Stimulated activated naive CD8-positive, alpha-beta T cell treated with anti-CD3 and anti-CD28 coated beads, Interleukin-15, amount 100 ng/mL, for 72 hours (primary cell): Measurements from ENCODE around the gene PDGFRA.

Source experiments
- ATAC-seq: fragments of 150-1000 bp; cut with Tn5 transposase; 2 replicates; pipeline ENCODE4 v1.10.0; 2021; ENCODE audit warnings: mild to moderate bottlenecking, moderate library complexity
- DNase-seq, 2 donors: peaks; one replicate each; pipeline ENCODE4 v3.0.0; 2021 to 2022
- H3K27ac Mint-ChIP-seq, 2 donors: one replicate each; pipeline ENCODE4 v1.8.0; 2022; ENCODE audit warnings: mild to moderate bottlenecking in 2 of 2, mixed read lengths in 2 of 2, moderate library complexity in 2 of 2
- H3K27me3 Mint-ChIP-seq: one replicate; pipeline ENCODE4 v1.8.0; 2022; ENCODE audit warnings: mixed read lengths
- H3K4me1 Mint-ChIP-seq: one replicate; pipeline ENCODE4 v1.8.0; 2022; ENCODE audit warnings: mild to moderate bottlenecking, mixed read lengths
- H3K4me3 Mint-ChIP-seq, 2 donors: one replicate each; pipeline ENCODE4 v1.8.0; 2022; ENCODE audit warnings: mild to moderate bottlenecking in 2 of 2, mixed read lengths in 2 of 2, moderate library complexity in 1 of 2
- H3K9me3 Mint-ChIP-seq, 2 donors: one replicate each; pipeline ENCODE4 v1.8.0; 2022; ENCODE audit warnings: mixed read lengths in 2 of 2

The PDGFRA gene

DNA sequence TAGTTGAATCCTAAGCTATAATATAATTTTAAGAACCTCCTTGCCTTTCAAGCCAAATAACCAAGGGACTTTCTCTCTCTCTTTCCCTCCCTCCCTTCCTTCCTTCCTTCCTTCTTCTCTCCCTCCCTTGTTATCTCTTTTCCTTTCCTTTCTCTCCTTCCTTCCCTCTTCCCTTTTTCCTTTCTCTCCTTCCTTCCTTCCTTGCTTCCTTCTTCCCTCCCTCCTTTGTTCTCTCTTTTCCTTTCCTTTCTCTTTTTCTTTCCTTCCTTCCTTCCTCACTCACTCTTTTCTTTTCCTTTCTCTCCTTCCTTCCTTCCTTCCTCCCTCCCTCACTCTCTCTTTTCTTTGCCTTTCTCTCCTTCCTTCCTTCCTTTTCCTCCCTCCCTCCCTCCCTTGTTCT is 42.4 kb downstream of the PDGFRA start:
- no peaks in the 10 kb centered on the region for H3K9me3 Mint-ChIP-seq
- ATAC-seq: no peak
- DNase-seq: no peak
- no peak overlapping the region for H3K27ac Mint-ChIP-seq
- no peaks in the 10 kb centered on the region for H3K4me1 Mint-ChIP-seq
- H3K4me3 Mint-ChIP-seq: no peak overlapping the region
- H3K27me3 Mint-ChIP-seq: peaks cover 44% of the 10 kb centered on the region

DNA sequence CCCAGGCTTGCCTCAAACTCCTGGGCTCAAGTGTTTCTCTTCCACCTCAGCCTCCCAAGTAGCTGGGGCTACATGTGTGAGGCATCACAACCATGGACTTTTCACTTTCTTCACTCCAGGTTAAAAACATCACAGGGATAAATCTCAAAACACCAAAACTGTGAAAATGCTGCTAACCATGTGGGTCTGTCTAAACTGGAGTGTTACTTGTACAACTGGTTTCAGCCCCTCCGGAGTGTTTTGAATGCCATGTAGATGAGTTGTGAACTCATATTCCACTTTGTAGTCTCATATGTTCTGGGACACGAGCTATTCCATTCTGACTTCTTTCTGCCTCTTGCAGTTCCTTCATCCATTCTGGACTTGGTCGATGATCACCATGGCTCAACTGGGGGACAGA is 43.0 kb downstream of the PDGFRA start:
- peaks cover 2% of the 10 kb centered on the region for H3K4me1 Mint-ChIP-seq
- peaks cover 50% of the 10 kb centered on the region for H3K27me3 Mint-ChIP-seq
- H3K27ac Mint-ChIP-seq: peak overlapping the region in 1 of 2 donors; percentile 9
- DNase-seq (no peak), ATAC-seq (no peak)
- H3K4me3 Mint-ChIP-seq: no peak overlapping the region
- H3K9me3 Mint-ChIP-seq: no peaks in the 10 kb centered on the region

DNA sequence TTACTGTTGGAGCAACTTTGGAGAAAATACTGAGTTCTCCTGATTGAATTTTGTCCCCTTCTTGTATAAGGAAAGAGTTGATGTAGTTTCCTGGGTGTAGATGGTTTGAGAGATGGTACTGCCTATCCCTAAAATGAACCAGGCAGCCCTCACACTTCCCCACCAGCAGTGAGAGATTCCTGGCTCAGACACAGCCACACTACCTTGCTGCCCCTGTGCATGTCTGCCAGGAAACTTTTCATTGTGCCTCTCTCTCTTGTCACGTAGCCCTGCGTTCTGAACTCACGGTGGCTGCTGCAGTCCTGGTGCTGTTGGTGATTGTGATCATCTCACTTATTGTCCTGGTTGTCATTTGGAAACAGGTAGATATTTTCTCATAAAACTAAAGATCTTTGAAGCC is 45.2 kb downstream of the PDGFRA start:
- Mint-ChIP-seq H3K4me3 (no peak overlapping the region), H3K9me3 (no peaks in the 10 kb centered on the region), H3K27ac (peak overlapping the region in 1 of 2 donors; percentile 19), H3K4me1 (peaks cover 9% of the 10 kb centered on the region), H3K27me3 (peaks cover 59% of the 10 kb centered on the region)
- DNase-seq (no peak), ATAC-seq (no peak)

DNA sequence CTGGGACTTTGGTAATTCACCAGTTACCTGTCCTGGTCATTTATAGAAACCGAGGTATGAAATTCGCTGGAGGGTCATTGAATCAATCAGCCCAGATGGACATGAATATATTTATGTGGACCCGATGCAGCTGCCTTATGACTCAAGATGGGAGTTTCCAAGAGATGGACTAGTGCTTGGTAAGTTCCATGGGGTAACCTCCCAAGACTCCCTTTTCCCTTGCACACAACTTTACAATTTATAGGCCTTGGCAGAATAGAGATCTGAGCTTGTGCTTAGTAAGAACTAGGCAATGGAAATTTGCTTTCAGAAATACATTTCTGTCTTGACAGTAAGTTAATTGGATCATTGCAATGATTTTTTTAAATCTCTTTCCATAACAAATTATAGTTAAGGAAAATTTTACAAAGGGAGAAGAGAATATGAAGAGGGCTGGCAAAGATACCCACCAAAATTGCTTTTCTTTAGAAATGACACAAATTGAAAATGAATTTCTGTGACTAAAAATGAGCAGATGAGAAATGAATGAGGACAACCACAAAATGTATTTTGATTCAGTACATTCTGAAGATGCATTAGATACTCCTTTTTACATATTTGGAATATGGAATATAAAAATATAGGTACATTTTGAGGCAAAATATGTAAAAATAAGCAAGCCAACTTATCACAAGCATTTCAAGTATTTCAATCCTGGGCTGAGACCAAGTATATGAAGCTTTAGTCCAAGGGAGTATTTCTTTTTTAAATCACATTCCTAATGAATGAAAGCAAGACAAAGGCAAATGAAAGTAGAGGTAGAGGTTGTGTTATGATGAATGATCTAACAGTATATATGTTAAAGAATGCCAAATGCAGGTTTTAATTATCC is 45.9 kb downstream of the PDGFRA start:
- no peak overlapping the region for H3K27ac Mint-ChIP-seq
- ATAC-seq: no peak
- peaks cover 9% of the 10 kb centered on the region for H3K4me1 Mint-ChIP-seq
- DNase-seq: no peak
- no peak overlapping the region for H3K4me3 Mint-ChIP-seq
- no peaks in the 10 kb centered on the region for H3K9me3 Mint-ChIP-seq
- H3K27me3 Mint-ChIP-seq: peaks cover 66% of the 10 kb centered on the region

DNA sequence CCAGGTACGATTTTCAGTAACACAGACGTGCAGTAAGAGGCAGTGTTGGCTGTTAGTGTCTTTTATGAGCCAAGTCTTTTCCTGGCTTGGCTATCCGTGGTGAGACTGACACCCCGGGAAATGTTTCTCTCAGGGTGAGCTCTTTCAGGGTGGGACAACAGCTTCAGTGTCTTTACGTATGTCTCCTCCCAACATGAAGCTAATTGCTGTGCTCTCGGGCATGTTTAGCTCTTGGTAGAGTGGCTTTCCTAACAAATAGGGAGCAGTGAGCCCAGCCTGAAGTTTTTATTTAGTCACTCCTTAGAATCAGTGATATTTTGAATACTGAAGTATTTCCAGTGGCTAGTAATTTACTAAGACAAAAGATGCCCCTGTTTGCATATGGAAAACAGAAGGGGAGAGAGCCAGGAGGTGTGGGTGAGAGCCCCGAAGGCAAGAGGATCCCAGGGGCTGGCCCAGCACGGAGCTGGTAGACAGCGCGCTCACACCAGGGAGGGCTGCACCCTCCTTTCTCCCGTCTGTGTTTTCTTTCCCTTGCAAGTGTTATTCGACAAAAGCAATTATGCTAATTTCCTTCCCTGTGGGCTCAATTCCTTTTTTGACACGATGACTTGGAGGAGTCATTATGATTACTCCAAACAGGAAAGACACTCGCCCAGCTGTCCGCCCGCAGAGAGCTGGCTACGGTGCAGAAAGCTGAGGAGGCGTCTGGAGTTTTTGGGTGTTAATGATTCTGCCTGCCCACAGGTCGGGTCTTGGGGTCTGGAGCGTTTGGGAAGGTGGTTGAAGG is 47.7 kb downstream of the PDGFRA start:
- Mint-ChIP-seq H3K4me3 (peak overlapping the region; percentile 1 to 55), H3K9me3 (peaks cover under 1 to 1% of the 10 kb centered on the region in 2 donors), H3K27ac (no peak overlapping the region), H3K4me1 (peaks cover 9% of the 10 kb centered on the region), H3K27me3 (peaks cover 63% of the 10 kb centered on the region)
- DNase-seq (no peak), ATAC-seq (no peak)

DNA sequence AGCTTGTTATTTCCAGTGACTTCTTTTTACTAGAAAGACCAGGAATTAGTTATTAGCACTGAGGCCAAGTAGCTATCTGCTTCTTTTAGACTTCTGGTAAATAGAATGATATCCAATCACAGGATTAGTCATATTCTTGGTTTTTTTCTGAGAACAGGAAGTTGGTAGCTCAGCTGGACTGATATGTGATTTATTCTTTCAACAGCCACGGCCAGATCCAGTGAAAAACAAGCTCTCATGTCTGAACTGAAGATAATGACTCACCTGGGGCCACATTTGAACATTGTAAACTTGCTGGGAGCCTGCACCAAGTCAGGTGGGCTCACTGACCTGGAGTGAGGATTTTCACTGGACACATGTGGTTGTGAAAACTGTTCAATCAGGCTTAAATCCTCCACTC is 48.6 kb downstream of the PDGFRA start:
- peaks cover 9% of the 10 kb centered on the region for H3K4me1 Mint-ChIP-seq
- peak in 1 of 2 donors; percentile 15 for DNase-seq
- H3K27ac Mint-ChIP-seq: no peak overlapping the region
- H3K27me3 Mint-ChIP-seq: peaks cover 54% of the 10 kb centered on the region
- peak overlapping the region; percentile 1 to 55 for H3K4me3 Mint-ChIP-seq
- peak; percentile 84 for ATAC-seq
- H3K9me3 Mint-ChIP-seq: peaks cover 9% of the 10 kb centered on the region in 2 donors

DNA sequence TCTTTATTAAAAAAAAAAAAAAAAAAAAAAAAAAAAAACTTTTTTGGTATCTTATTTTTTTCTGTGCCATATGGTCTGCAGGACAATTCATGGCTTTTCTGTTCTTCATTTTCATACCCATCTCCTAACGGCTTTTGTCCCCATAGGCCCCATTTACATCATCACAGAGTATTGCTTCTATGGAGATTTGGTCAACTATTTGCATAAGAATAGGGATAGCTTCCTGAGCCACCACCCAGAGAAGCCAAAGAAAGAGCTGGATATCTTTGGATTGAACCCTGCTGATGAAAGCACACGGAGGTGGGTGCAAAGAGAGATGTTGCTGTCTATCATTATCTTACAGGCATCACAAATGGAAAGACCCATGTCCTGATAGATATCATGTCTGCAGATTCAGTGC is 49.1 kb downstream of the PDGFRA start:
- H3K27me3 Mint-ChIP-seq: peaks cover 49% of the 10 kb centered on the region
- ATAC-seq: no peak
- no peak overlapping the region for H3K4me3 Mint-ChIP-seq
- no peak overlapping the region for H3K27ac Mint-ChIP-seq
- no peak for DNase-seq
- H3K9me3 Mint-ChIP-seq: peaks cover 9 to 14% of the 10 kb centered on the region in 2 donors
- peaks cover 9% of the 10 kb centered on the region for H3K4me1 Mint-ChIP-seq

DNA sequence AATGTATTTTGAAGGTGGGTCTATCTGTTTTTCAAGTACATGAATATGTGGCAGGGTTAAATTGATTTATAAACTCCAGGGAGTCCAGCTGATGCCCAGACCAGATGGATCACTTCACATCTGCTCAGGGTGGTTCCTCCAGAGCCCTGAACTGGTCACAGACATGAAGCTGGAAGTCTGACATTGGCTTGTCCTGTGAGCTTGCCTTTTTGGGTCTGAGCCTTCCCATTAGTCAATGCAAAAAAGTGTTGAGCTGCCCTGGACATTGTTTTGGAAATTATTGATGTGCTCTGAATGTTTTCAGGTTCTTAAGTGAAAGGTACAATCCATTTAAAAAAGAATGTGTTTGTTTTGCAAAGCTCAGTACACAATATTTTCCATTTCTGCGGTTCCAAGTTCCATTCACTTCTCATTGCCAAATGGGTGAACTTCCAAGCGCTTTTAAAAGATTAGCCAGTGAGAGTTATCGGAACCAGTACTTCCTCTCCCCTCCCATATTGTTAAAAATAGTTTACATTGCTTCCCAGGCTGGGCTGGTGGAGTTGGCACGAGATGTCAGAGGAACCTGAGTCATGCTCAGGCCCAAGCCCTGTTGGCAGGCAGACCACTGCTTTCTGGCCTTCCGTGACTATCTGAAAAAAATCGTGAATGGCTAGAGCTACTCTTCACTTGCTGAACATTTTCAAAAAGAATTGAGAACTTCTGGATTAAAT is 52.1 kb downstream of the PDGFRA start:
- DNase-seq: no peak
- H3K27me3 Mint-ChIP-seq: peaks cover 29% of the 10 kb centered on the region

DNA sequence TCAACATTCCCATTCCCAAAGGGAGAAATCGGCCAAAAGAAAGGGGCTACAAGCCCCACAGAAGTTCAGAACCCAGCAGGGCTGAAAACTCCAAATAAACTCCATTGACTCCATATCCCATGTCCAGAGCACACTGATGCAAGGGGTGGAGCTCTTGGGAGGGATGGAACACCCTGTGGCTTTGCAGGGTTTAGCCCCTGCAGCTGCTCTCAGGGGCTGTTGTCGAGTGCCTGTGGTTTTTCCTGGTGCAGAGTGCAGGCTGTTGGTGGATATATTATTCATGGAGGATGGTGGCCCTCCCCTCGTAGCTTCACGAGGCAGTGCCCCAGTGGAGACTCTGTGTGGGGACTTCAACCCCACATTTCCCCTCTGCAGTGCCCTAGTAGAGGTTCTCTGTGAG is 53.7 kb downstream of the PDGFRA start:
- DNase-seq (no peak), ATAC-seq (no peak)
- Mint-ChIP-seq H3K4me3 (no peak overlapping the region), H3K27me3 (peaks cover 16% of the 10 kb centered on the region), H3K27ac (no peak overlapping the region), H3K4me1 (no peaks in the 10 kb centered on the region), H3K9me3 (peaks cover 16 to 35% of the 10 kb centered on the region in 2 donors)

More for the DNA sequence above, 52.1 kb downstream of the PDGFRA start:
- no peak overlapping the region for H3K27ac Mint-ChIP-seq
- peaks cover 9% of the 10 kb centered on the region for H3K4me1 Mint-ChIP-seq
- peaks cover 16 to 35% of the 10 kb centered on the region in 2 donors for H3K9me3 Mint-ChIP-seq
- no peak for ATAC-seq
- H3K4me3 Mint-ChIP-seq: no peak overlapping the region

DNA sequence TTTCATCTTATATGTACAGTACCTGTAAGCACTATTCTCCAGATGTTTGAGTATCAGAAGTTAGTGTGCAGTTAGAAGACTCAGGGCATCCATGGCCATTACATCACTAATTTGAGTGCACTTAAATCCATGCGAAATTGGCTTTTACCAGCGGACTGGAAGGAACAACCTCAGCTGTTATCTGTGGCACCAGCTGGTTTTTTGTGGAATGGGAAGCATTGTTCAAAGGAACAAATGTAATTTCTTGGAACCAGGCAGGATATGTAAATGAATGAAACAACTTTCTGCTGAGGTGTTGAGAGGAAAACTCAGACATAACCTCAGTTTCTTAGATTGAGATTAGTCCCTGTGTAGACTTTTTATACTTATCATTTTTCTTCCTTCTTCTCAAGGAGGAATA is 60.2 kb downstream of the PDGFRA start:
- no peaks in the 10 kb centered on the region for H3K4me1 Mint-ChIP-seq
- H3K4me3 Mint-ChIP-seq: no peak overlapping the region
- no peak overlapping the region for H3K27ac Mint-ChIP-seq
- ATAC-seq: no peak
- peaks cover 48% of the 10 kb centered on the region for H3K27me3 Mint-ChIP-seq
- no peak for DNase-seq
- H3K9me3 Mint-ChIP-seq: peaks cover 3 to 10% of the 10 kb centered on the region in 2 donors

DNA sequence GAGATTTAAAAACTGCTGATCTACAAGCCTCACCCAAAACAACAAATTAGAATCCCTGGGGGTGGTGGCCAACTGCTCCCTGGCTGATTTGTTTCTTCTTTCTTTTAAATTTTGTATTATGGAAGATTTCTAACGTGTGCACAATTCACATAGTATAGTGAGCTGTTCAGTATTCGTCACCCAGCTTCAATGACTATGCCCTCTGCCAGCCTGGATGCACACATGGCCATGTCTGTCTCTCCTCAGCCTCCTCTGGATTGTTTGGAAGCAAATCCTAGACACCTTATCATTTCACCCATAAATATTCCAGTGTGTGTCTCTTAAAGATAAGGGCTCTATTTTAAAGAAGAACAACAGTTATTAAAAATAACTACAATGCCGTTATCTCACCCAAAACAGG is 61.9 kb downstream of the PDGFRA start:
- Mint-ChIP-seq H3K9me3 (no peaks in the 10 kb centered on the region), H3K4me3 (no peak overlapping the region), H3K4me1 (no peaks in the 10 kb centered on the region), H3K27ac (no peak overlapping the region), H3K27me3 (peaks cover 48% of the 10 kb centered on the region)
- ATAC-seq (no peak), DNase-seq (no peak)

DNA sequence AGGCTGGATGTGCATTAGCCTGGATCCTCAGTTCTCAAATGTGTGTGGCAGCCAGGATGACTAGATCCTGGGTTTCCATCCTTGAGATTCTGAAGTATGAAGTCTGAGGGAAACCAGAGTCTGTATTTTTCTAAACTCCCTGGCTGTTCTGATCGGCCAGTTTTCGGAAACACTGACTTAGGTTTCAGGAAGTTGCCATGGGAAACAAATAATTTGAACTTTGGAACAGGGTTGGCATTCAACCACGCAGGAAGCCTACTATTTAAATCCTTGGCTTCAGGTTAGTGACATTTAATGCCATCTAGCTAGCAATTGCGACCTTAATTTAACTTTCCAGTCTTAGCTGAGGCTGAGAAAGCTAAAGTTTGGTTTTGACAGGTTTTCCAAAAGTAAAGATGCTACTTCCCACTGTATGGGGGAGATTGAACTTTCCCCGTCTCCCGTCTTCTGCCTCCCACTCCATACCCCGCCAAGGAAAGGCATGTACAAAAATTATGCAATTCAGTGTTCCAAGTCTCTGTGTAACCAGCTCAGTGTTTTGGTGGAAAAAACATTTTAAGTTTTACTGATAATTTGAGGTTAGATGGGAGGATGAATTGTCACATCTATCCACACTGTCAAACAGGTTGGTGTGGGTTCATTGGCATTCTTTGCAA is 67.6 kb downstream of the PDGFRA start:
- H3K9me3 Mint-ChIP-seq: peaks cover 10 to 16% of the 10 kb centered on the region in 2 donors
- H3K4me1 Mint-ChIP-seq: no peaks in the 10 kb centered on the region
- H3K27me3 Mint-ChIP-seq: peaks cover 15% of the 10 kb centered on the region
- ATAC-seq: no peak
- H3K4me3 Mint-ChIP-seq: no peak overlapping the region
- no peak for DNase-seq
- no peak overlapping the region for H3K27ac Mint-ChIP-seq

DNA sequence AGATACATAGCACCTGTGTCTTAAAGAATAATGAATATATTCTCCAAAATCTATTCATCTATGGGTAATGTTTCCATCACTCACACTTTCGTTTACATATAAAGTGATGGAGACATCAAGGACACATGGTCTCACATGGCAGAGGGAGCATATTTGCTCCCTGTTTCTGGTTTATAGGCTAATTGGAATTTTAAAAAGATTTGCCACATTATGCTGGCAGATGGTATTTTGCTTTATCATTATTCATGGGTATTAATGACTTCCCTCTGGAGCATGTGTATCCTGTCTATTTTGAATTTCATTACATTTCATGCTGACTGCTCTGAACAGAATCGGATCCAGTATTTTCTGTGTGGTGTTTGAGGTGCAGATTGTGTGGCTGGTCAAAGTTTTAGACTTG is 79.0 kb downstream of the PDGFRA start:
- no peak for ATAC-seq
- Mint-ChIP-seq H3K27ac (no peak overlapping the region), H3K4me3 (no peak overlapping the region), H3K27me3 (peaks cover 53% of the 10 kb centered on the region), H3K4me1 (no peaks in the 10 kb centered on the region), H3K9me3 (peaks cover 6 to 26% of the 10 kb centered on the region in 2 donors)
- DNase-seq: no peak

DNA sequence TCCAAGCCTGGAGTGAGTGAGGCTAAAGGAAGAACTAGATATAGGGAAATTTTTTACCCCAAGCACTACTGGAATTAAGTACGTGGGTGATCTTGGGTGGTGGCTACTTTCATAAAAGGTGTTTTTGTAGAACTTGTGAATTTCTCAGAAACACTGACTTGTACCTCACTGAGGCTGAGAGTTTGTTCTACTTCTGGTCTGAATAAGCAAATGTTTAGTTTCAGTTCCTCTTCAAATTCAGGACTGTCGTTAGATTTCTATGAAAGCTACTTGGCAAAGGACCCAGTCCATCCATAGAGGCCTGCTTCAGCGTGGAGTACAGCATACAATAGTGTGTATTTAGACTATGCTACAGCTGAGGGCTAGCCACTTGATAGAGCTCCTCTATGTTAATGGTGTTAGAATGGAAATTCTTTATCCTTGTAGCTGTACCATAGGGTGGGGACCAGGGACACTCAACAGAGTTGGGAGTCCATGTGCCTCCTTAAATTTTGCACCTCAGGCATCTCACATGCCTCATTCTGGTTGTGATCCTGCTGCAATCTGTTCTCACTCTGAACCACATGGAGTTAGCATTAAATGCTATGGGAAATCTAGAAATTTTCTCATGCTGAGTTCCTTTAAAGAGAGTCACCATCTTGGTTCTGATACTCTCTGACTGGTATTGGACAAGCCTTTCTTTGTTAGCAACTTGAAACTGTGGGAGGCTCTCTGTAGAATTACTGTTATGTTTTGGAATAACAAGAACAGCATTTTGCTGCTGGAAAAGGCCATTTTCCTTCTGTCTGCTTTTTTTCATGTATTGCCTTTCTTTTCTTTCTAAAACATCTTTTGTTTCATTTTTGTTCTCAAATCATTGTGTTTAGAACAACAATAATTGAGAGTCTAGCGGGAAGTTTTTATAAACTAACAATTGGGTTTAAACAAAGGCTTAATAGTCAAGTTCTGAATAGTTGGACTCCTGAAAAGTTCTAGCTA is 86.8 kb downstream of the PDGFRA start:
- no peak for DNase-seq
- peak; percentile 90 for ATAC-seq
- Mint-ChIP-seq H3K27ac (no peak overlapping the region), H3K27me3 (peaks cover 40% of the 10 kb centered on the region), H3K9me3 (peaks cover 0 to 5% of the 10 kb centered on the region in 2 donors), H3K4me1 (peaks cover 21% of the 10 kb centered on the region), H3K4me3 (no peak overlapping the region)
